SK-N-SH (cell line): ENCODE measurements around the gene NDUFB2. TPM values are rescaled to one million over a fixed set of nuclear protein-coding genes. Genes with fewer than 3 reads are reported as not detected.

ENCODE experiments used
- CTCF ChIA-PET: fragments of 300-600, 350-600 bp; formaldehyde crosslinking; extraction: SDS; loops from one replicate; lab custom pipeline; 2021; lab: Yijun Ruan, JAX
- POLR2A ChIA-PET: fragments of 350-600 bp; sonication (Branson Sonifier 250); formaldehyde crosslinking; extraction: SDS; loops from one replicate; lab custom pipeline; 2020; ENCODE audit warnings: antibody characterized with exemption, inconsistent platforms; lab: Yijun Ruan, JAX
- DNase-seq: peaks from one replicate; pipeline ENCODE4 v3.0.0; 2012
- H2AFZ ChIP-seq: fragments of 200-600 bp; sonication (generic); 2 replicates; pipeline ENCODE4 v1.8.1; 2016; ENCODE audit warnings: antibody characterized with exemption, mild to moderate bottlenecking, low read depth
- H3F3A ChIP-seq: fragments of 200-600 bp; sonication (generic); replicated peaks from 2 replicates; pipeline ENCODE3; 2016; ENCODE audit warnings: antibody characterized with exemption, mild to moderate bottlenecking; ENCODE audit not compliant: insufficient read depth
- H3K27ac ChIP-seq, 2 experiments: fragments of 200-500 bp in 1 of 2; fragments of 200-600 bp in 1 of 2; sonication (Bioruptor generic) in 1 of 2; sonication (generic), shearing (Covaris generic) in 1 of 2; 2 replicates each; pipeline versions ENCODE4 v1.5.1 to v1.6.1; 2014 to 2016; ENCODE audit warnings: low read depth in 2 of 2, inconsistent platforms in 1 of 2, low read length in 1 of 2, mild to moderate bottlenecking in 1 of 2, mixed read lengths in 1 of 2
- H3K27me3 ChIP-seq: fragments of 200-600 bp; sonication (generic), shearing (Covaris generic); 2 replicates; pipeline ENCODE4 v1.6.1; 2016; ENCODE audit warnings: mixed run types; ENCODE audit not compliant: insufficient read depth
- H3K36me3 ChIP-seq, 2 experiments: fragments of 200-500 bp in 1 of 2; fragments of 200-600 bp in 1 of 2; sonication (Bioruptor generic) in 1 of 2; sonication (generic) in 1 of 2; replicated peaks in 1 of 2; 2 replicates each; pipeline versions ENCODE3 to v1.5.1; 2014 to 2016; ENCODE audit warnings: low read length in 1 of 2, mild to moderate bottlenecking in 1 of 2; ENCODE audit not compliant: insufficient read depth in 2 of 2, control insufficient read depth in 1 of 2
- H3K4me1 ChIP-seq, 2 experiments: fragments of 200-500 bp in 1 of 2; fragments of 200-600 bp in 1 of 2; sonication (Bioruptor generic) in 1 of 2; sonication (generic), shearing (Covaris generic) in 1 of 2; 2 replicates each; pipeline versions ENCODE4 v1.5.1 to v1.6.1; 2014 to 2016; ENCODE audit warnings: low read depth in 1 of 2, low read length in 1 of 2, mixed run types in 1 of 2; ENCODE audit not compliant: insufficient read depth in 2 of 2, control insufficient read depth in 1 of 2
- H3K4me2 ChIP-seq: fragments of 200-600 bp; sonication (generic), shearing (Covaris generic); 2 replicates; pipeline ENCODE4 v1.6.1; 2017; ENCODE audit warnings: mixed run types
- H3K4me3 ChIP-seq, 2 experiments: fragments of 200-500 bp in 1 of 2; fragments of 200-600 bp in 1 of 2; sonication (Bioruptor generic) in 1 of 2; sonication (generic), shearing (Covaris generic) in 1 of 2; 2 replicates each; pipeline versions ENCODE4 v1.5.1 to v1.8.1; 2014 to 2016; ENCODE audit warnings: low read depth in 2 of 2, inconsistent platforms in 1 of 2, low read length in 1 of 2, mild to moderate bottlenecking in 1 of 2, mixed read lengths in 1 of 2, moderate library complexity in 1 of 2
- H3K79me2 ChIP-seq: fragments of 200-600 bp; sonication (generic); 2 replicates; pipeline ENCODE4 v1.8.1; 2017; ENCODE audit warnings: mild to moderate bottlenecking; ENCODE audit not compliant: insufficient read depth
- H3K9ac ChIP-seq: fragments of 200-600 bp; sonication (generic); 2 replicates; pipeline ENCODE4 v1.6.1; 2017; ENCODE audit warnings: mixed run types
- H3K9me2 ChIP-seq: fragments of 200-600 bp; sonication (generic); 2 replicates; pipeline ENCODE4 v1.6.1; 2017; ENCODE audit warnings: mixed run types
- H3K9me3 ChIP-seq: fragments of 200-600 bp; sonication (generic); 2 replicates; pipeline ENCODE4 v1.6.1; 2017; ENCODE audit warnings: mixed run types, mild to moderate bottlenecking, moderate library complexity
- H4K20me1 ChIP-seq: fragments of 200-600 bp; sonication (generic); 2 replicates; pipeline ENCODE4 v1.6.1; 2017; ENCODE audit warnings: mild to moderate bottlenecking, mixed run types; ENCODE audit not compliant: insufficient read depth
- CTCF ChIP-seq: fragments of 200-600 bp; sonication (generic); IDR thresholded peaks from 2 replicates; pipeline ENCODE4 v1.6.1; 2017; ENCODE audit warnings: antibody characterized with exemption, mild to moderate bottlenecking, moderate library complexity
- EP300 ChIP-seq, 2 experiments: IDR thresholded peaks; 2 replicates each; pipeline versions ENCODE4 v1.4.0 to v1.6.1; 2012; ENCODE audit warnings: borderline replicate concordance in 1 of 2, low read depth in 1 of 2, low read length in 1 of 2
- FOXJ3 ChIP-seq: sonication (generic); formaldehyde crosslinking; IDR thresholded peaks from 2 replicates; pipeline ENCODE4 v1.5.1; 2020; ENCODE audit warnings: mild to moderate bottlenecking, missing genetic modification reagents
- GABPA ChIP-seq: IDR thresholded peaks from 2 replicates; pipeline ENCODE4 v1.4.0; 2012; ENCODE audit warnings: low read depth, mild to moderate bottlenecking
- IRF3 ChIP-seq: fragments of 150-350 bp; IDR thresholded peaks from 2 replicates; pipeline ENCODE4 v1.6.1; 2016; ENCODE audit warnings: mild to moderate bottlenecking, low read depth, low read length
- MAX ChIP-seq: IDR thresholded peaks from 2 replicates; pipeline ENCODE4 v1.4.0; 2012; ENCODE audit warnings: low read depth
- MXI1 ChIP-seq: IDR thresholded peaks from 2 replicates; pipeline ENCODE4 v1.6.1; 2012; ENCODE audit warnings: mild to moderate bottlenecking, low read depth, low read length, improper control_type of control experiment
- NRF1 ChIP-seq: IDR thresholded peaks from 2 replicates; pipeline ENCODE4 v1.6.1; 2012; ENCODE audit warnings: low read depth, mild to moderate bottlenecking, low read length
- TCF12 ChIP-seq: IDR thresholded peaks from 2 replicates; pipeline ENCODE4 v1.4.0; 2012
- TEAD4 ChIP-seq: IDR thresholded peaks from 2 replicates; pipeline ENCODE4 v1.4.0; 2012; ENCODE audit warnings: mild to moderate bottlenecking, borderline replicate concordance; ENCODE audit not compliant: insufficient read depth
- USF1 ChIP-seq: IDR thresholded peaks from 2 replicates; pipeline ENCODE4 v1.4.0; 2012; ENCODE audit warnings: low read depth, borderline replicate concordance
- YY1 ChIP-seq: IDR thresholded peaks from 2 replicates; pipeline ENCODE4 v1.4.0; 2012; ENCODE audit warnings: low read depth, mild to moderate bottlenecking
- ZBTB33 ChIP-seq: IDR thresholded peaks from 2 replicates; pipeline ENCODE4 v1.4.0; 2012; ENCODE audit warnings: low read depth, borderline replicate concordance
- WGBS: methylation state at CpG from one replicate; pipeline ENCODE4 v1.1.6; 2017; ENCODE audit warnings: low lambda C conversion rate; 5-methylcytosine and 5-hydroxymethylcytosine counted together
- polyA plus RNA-seq, 3 experiments: library from polyadenylated mRNA; depleted of rRNA; stranded (reverse); fragments of >200 nt; gene quantifications; 2 replicates each; pipeline ENCODE4 v1.2.3, GENCODE V29; 2012

The NDUFB2 gene
- polyA plus RNA-seq, 1 of the 3 experiments (the other 2 are of a cell fraction) = 1,214 TPM

GRCh38 chr7:140683657-140684056 lies 12.9 kb upstream of the NDUFB2 start:
- H3K27me3 ChIP-seq = no peaks in the 10 kb centered on the region
- H3K9ac ChIP-seq = no peak overlapping the region
- WGBS = 84% methylated on average over 3 of the region's 3 CpGs
- ChIA-PET POLR2A (no interaction called here), CTCF (interaction anchor here (0.6 to 2.9 kb wide), 4 partner anchors 9 to 558 kb away, joined by 3 to 15 read pairs (median 6); no protein-coding TSS in a partner anchor)
- H3K36me3 ChIP-seq = peaks cover 5 to 10% of the 10 kb centered on the region in 2 experiments
- no peak overlapping the region for H2AFZ ChIP-seq
- no peak overlapping the region for H3K4me2 ChIP-seq
- H3K9me2 ChIP-seq = no peaks in the 10 kb centered on the region
- H3F3A ChIP-seq = no peaks in the 10 kb centered on the region
- H3K9me3 ChIP-seq = no peaks in the 10 kb centered on the region
- no peaks in the 10 kb centered on the region for H3K4me1 ChIP-seq
- H3K4me3 ChIP-seq = no peak overlapping the region
- H4K20me1 ChIP-seq = no peaks in the 10 kb centered on the region
- no peak for DNase-seq
- no peak overlapping the region for H3K27ac ChIP-seq
- no peak for TF ChIP-seq ZBTB33
- TF ChIP-seq GABPA = no peak
- no peak for TF ChIP-seq EP300 (IDR thresholded peaks at IDR 0.05; ENCODE audit: borderline replicate concordance in 1 of 2, low read depth in 1 of 2, low read length in 1 of 2)
- TF ChIP-seq TEAD4 = no peak
- TF ChIP-seq MAX = no peak
- no peak for TF ChIP-seq MXI1
- H3K79me2 ChIP-seq = no peaks in the 10 kb centered on the region

DNA sequence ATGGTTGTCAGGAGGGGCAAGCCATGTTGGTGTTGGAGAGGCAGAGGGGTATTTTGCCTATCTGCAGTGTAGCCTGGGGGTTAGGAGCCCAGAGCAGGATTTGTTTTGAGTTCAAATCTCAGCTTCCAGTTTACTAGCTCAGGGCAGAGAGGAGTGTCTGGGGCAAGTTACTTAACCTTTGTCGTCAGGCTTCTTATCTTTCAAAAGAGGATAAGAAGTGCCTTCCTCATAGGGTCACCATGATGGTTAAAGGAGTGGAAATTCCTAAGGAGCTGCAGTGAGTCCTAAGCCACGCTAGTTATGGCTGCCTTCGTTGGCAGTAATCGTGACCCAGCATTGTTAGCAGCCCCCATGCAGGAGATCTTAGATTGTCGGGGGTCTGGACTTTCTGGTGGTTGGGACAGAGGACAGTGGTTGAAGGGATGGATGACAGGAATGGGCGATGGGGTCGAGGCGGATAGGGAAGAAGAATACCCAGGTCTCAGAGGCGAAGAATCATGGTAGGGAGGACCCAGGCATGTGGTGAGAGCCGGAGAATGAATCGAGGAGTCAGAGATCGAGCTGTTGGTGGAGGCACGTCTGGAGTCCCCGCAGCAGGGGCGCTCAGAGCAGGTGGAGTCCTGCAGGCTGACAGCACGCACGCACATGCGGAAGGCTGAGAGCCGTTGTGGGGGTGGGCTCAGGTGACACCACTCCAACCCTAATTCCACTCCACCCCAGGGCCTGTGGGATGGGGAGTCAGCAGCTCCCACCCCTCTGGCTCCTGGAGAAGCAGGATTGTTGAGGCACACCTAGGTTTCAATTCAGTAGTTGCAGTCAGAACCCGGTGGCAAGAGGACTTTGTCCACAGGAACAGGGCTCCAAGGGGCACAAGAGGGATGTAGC lies 12.2 kb upstream of the NDUFB2 start:
- Histone ChIP-seq H3K4me3 (no peak overlapping the region), H3F3A (no peaks in the 10 kb centered on the region)
- TF ChIP-seq NRF1 (no peak), TCF12 (no peak), USF1 (no peak), IRF3 (no peak), YY1 (no peak), FOXJ3 (CRISPR knock-in tag) (no peak), GABPA (no peak), CTCF (no peak), ZBTB33 (no peak)
- TF ChIP-seq, all 33 proteins: peak for 0
- no peaks in the 10 kb centered on the region for H3K27me3 ChIP-seq
- H3K4me2 ChIP-seq = no peak overlapping the region
- H3K9me3 ChIP-seq = no peaks in the 10 kb centered on the region
- no peak overlapping the region for H3K27ac ChIP-seq
- no peaks in the 10 kb centered on the region for H4K20me1 ChIP-seq
- DNase-seq = no peak
- no peak overlapping the region for H3K9ac ChIP-seq
- ChIA-PET CTCF (interaction anchor here (1.0 to 2.9 kb wide), 4 partner anchors 10 to 167 kb away, joined by 4 to 15 read pairs (median 6); no protein-coding TSS in a partner anchor), POLR2A (interaction anchor here (0.7 kb wide), 1 partner anchor 235 kb away, joined by 3 read pairs; no protein-coding TSS in a partner anchor)
- H3K36me3 ChIP-seq = peaks cover 5 to 6% of the 10 kb centered on the region in 2 experiments
- WGBS = 95% methylated on average over 20 of the region's 20 CpGs
- no peaks in the 10 kb centered on the region for H3K4me1 ChIP-seq
- H2AFZ ChIP-seq = no peak overlapping the region
- no peaks in the 10 kb centered on the region for H3K9me2 ChIP-seq
- no peaks in the 10 kb centered on the region for H3K79me2 ChIP-seq
